ENCODE measurements around the gene RBSN. TPM values are rescaled to one million over a fixed set of nuclear protein-coding genes. Genes with fewer than 3 reads are reported as not detected.

RBSN gene
- total and polyA plus RNA-seq, 2 experiments from 2014 or later, result 10.6 to 26.5 TPM

- peaks cover 2% of the 10 kb centered on the region for H3K27me3 Mint-ChIP-seq (ENCODE audit: insufficient read depth, low read depth, poor library complexity)
- Histone ChIP-seq H3F3A (replicated peaks; ENCODE audit: low read depth) (peaks cover 13% of the 10 kb centered on the region; the same call in 1 of the 2 replicates), H3K79me2 (replicated peaks; ENCODE audit: insufficient read depth) (peaks cover 67% of the 10 kb centered on the region), H3K27me3 (ENCODE audit: insufficient read depth) (no peaks in the 10 kb centered on the region), H3K4me2 (no peak overlapping the region), H4K20me1 (replicated peaks; ENCODE audit: insufficient read depth) (peaks cover 47% of the 10 kb centered on the region), H3K4me3 (no peak overlapping the region), H3K36me3 (ENCODE audit: insufficient read depth) (peaks cover 42% of the 10 kb centered on the region), H3K9me2 (ENCODE audit: insufficient read depth) (no peaks in the 10 kb centered on the region), H2AFZ (no peak overlapping the region), H3K4me1 (ENCODE audit: insufficient read depth) (no peaks in the 10 kb centered on the region), H3K27ac (ENCODE audit: low read depth) (no peak overlapping the region)
- DNase-seq (ENCODE audit: low spot score) (no peak), ATAC-seq (no peak)
- no peak overlapping the region for H3K4me3 Mint-ChIP-seq
- peaks cover 18% of the 10 kb centered on the region for H3K4me1 Mint-ChIP-seq
- H3K9me3 Mint-ChIP-seq, result no peaks in the 10 kb centered on the region; the same call in 2 of the 3 replicates
- TF ChIP-seq ZNF114 (CRISPR knock-in tag; IDR thresholded peaks at IDR 0.05), result no peak
- TF ChIP-seq CREB1 (CRISPR knock-in tag; IDR thresholded peaks at IDR 0.05; ENCODE audit: low read depth), result no peak
- TF ChIP-seq, protein P1, sequence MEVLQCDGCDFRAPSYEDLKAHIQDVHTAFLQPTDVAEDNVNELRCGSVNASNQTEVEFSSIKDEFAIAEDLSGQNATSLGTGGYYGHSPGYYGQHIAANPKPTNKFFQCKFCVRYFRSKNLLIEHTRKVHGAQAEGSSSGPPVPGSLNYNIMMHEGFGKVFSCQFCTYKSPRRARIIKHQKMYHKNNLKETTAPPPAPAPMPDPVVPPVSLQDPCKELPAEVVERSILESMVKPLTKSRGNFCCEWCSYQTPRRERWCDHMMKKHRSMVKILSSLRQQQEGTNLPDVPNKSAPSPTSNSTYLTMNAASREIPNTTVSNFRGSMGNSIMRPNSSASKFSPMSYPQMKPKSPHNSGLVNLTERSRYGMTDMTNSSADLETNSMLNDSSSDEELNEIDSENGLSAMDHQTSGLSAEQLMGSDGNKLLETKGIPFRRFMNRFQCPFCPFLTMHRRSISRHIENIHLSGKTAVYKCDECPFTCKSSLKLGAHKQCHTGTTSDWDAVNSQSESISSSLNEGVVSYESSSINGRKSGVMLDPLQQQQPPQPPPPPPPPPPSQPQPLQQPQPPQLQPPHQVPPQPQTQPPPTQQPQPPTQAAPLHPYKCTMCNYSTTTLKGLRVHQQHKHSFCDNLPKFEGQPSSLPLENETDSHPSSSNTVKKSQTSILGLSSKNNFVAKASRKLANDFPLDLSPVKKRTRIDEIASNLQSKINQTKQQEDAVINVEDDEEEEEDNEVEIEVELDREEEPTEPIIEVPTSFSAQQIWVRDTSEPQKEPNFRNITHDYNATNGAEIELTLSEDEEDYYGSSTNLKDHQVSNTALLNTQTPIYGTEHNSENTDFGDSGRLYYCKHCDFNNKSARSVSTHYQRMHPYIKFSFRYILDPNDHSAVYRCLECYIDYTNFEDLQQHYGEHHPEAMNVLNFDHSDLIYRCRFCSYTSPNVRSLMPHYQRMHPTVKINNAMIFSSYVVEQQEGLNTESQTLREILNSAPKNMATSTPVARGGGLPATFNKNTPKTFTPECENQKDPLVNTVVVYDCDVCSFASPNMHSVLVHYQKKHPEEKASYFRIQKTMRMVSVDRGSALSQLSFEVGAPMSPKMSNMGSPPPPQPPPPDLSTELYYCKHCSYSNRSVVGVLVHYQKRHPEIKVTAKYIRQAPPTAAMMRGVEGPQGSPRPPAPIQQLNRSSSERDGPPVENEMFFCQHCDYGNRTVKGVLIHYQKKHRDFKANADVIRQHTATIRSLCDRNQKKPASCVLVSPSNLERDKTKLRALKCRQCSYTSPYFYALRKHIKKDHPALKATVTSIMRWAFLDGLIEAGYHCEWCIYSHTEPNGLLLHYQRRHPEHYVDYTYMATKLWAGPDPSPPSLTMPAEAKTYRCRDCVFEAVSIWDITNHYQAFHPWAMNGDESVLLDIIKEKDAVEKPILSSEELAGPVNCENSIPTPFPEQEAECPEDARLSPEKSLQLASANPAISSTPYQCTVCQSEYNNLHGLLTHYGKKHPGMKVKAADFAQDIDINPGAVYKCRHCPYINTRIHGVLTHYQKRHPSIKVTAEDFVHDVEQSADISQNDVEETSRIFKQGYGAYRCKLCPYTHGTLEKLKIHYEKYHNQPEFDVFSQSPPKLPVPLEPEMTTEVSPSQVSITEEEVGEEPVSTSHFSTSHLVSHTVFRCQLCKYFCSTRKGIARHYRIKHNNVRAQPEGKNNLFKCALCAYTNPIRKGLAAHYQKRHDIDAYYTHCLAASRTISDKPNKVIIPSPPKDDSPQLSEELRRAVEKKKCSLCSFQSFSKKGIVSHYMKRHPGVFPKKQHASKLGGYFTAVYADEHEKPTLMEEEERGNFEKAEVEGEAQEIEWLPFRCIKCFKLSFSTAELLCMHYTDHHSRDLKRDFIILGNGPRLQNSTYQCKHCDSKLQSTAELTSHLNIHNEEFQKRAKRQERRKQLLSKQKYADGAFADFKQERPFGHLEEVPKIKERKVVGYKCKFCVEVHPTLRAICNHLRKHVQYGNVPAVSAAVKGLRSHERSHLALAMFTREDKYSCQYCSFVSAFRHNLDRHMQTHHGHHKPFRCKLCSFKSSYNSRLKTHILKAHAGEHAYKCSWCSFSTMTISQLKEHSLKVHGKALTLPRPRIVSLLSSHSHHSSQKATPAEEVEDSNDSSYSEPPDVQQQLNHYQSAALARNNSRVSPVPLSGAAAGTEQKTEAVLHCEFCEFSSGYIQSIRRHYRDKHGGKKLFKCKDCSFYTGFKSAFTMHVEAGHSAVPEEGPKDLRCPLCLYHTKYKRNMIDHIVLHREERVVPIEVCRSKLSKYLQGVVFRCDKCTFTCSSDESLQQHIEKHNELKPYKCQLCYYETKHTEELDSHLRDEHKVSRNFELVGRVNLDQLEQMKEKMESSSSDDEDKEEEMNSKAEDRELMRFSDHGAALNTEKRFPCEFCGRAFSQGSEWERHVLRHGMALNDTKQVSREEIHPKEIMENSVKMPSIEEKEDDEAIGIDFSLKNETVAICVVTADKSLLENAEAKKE (CRISPR knock-in tag; IDR thresholded peaks at IDR 0.05), result no peak
- TF ChIP-seq POLR2AphosphoS5 (IDR thresholded peaks at IDR 0.05; ENCODE audit: low read depth), result no peak
- no peak for TF ChIP-seq NANOG (IDR thresholded peaks at IDR 0.05; ENCODE audit: borderline replicate concordance)
- TF ChIP-seq STAT1 (IDR thresholded peaks at IDR 0.05; ENCODE audit: unreplicated experiment), result no peak
- TF ChIP-seq, protein P2, sequence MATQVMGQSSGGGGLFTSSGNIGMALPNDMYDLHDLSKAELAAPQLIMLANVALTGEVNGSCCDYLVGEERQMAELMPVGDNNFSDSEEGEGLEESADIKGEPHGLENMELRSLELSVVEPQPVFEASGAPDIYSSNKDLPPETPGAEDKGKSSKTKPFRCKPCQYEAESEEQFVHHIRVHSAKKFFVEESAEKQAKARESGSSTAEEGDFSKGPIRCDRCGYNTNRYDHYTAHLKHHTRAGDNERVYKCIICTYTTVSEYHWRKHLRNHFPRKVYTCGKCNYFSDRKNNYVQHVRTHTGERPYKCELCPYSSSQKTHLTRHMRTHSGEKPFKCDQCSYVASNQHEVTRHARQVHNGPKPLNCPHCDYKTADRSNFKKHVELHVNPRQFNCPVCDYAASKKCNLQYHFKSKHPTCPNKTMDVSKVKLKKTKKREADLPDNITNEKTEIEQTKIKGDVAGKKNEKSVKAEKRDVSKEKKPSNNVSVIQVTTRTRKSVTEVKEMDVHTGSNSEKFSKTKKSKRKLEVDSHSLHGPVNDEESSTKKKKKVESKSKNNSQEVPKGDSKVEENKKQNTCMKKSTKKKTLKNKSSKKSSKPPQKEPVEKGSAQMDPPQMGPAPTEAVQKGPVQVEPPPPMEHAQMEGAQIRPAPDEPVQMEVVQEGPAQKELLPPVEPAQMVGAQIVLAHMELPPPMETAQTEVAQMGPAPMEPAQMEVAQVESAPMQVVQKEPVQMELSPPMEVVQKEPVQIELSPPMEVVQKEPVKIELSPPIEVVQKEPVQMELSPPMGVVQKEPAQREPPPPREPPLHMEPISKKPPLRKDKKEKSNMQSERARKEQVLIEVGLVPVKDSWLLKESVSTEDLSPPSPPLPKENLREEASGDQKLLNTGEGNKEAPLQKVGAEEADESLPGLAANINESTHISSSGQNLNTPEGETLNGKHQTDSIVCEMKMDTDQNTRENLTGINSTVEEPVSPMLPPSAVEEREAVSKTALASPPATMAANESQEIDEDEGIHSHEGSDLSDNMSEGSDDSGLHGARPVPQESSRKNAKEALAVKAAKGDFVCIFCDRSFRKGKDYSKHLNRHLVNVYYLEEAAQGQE (IDR thresholded peaks at IDR 0.05; ENCODE audit: unreplicated experiment), result no peak
- TF ChIP-seq, protein P3, sequence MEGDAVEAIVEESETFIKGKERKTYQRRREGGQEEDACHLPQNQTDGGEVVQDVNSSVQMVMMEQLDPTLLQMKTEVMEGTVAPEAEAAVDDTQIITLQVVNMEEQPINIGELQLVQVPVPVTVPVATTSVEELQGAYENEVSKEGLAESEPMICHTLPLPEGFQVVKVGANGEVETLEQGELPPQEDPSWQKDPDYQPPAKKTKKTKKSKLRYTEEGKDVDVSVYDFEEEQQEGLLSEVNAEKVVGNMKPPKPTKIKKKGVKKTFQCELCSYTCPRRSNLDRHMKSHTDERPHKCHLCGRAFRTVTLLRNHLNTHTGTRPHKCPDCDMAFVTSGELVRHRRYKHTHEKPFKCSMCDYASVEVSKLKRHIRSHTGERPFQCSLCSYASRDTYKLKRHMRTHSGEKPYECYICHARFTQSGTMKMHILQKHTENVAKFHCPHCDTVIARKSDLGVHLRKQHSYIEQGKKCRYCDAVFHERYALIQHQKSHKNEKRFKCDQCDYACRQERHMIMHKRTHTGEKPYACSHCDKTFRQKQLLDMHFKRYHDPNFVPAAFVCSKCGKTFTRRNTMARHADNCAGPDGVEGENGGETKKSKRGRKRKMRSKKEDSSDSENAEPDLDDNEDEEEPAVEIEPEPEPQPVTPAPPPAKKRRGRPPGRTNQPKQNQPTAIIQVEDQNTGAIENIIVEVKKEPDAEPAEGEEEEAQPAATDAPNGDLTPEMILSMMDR (conservative IDR thresholded peaks at IDR 0.05; ENCODE audit: low read depth in 2 of 2), result no peak
- TF ChIP-seq ZNF331 (CRISPR knock-in tag; IDR thresholded peaks at IDR 0.05; ENCODE audit: low read depth), result no peak
- TF ChIP-seq JUNB (IDR thresholded peaks at IDR 0.05; ENCODE audit: unreplicated experiment), result no peak
- no peak for TF ChIP-seq EZH2 (IDR thresholded peaks at IDR 0.05; ENCODE audit: low read depth, unreplicated experiment)
- TF ChIP-seq, protein P4, sequence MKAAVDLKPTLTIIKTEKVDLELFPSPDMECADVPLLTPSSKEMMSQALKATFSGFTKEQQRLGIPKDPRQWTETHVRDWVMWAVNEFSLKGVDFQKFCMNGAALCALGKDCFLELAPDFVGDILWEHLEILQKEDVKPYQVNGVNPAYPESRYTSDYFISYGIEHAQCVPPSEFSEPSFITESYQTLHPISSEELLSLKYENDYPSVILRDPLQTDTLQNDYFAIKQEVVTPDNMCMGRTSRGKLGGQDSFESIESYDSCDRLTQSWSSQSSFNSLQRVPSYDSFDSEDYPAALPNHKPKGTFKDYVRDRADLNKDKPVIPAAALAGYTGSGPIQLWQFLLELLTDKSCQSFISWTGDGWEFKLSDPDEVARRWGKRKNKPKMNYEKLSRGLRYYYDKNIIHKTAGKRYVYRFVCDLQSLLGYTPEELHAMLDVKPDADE (IDR thresholded peaks at IDR 0.05), result no peak
- TF ChIP-seq EZH2phosphoT487 (IDR thresholded peaks at IDR 0.05; ENCODE audit: unreplicated experiment), result no peak
- H3K27ac Mint-ChIP-seq, result peak overlapping the region; percentile 42; the same call in 1 of the 2 replicates
- H3K36me3 Mint-ChIP-seq (ENCODE audit: low read depth), result peaks cover 60% of the 10 kb centered on the region
Measured at GRCh38 chr3:15052335-15053242, 46.4 kb downstream of the RBSN start.

All from GM23338 (cell line).